GM12892 (cell line): ENCODE measurements around the gene SMYD1.

Experiments used
- DNase-seq: peaks from one replicate; pipeline ENCODE4 v3.0.0; 2011; ENCODE audit not compliant: insufficient read length
- FAIRE-seq: peaks from 2 replicates; lab custom pipeline; 2011; peaks lifted over from hg19 to GRCh38; lab: Jason Lieb, UNC
- POLR2A ChIP-seq: IDR thresholded peaks from 2 replicates; pipeline ENCODE4 v1.6.1; 2011; ENCODE audit warnings: low read depth, low read length, control low read depth
- POLR2AphosphoS5 ChIP-seq: IDR thresholded peaks from 2 replicates; pipeline ENCODE4 v1.6.1; 2011; ENCODE audit warnings: low read depth, low read length, control low read depth
- TAF1 ChIP-seq: IDR thresholded peaks from 2 replicates; pipeline ENCODE4 v1.6.1; 2011; ENCODE audit warnings: low read depth, mild to moderate bottlenecking, control low read depth, low read length, borderline replicate concordance

SMYD1 gene

DNA sequence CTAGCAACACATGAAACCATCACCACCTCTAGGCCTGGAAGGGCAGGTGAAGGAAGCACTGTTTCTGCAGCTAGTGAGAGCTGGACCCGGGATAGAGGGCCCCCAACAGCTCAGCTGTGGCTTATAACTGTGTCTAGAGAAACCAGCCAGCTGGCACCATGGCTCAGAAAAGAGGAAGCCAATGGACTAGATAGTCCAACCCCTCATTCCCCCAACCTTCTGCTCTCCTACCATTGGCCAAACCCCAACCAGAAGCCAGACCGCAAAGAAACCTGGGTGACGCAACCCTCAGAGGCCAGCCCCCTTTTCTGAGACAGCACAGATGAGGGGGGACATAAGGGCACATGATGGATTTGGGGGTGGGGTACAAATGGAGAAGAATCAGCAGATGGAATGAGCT lies 24.3 kb downstream of the SMYD1 start:
- TF ChIP-seq TAF1 (no peak), POLR2A (no peak), POLR2AphosphoS5 (no peak)
- no peak for DNase-seq
- no peak for FAIRE-seq

DNA sequence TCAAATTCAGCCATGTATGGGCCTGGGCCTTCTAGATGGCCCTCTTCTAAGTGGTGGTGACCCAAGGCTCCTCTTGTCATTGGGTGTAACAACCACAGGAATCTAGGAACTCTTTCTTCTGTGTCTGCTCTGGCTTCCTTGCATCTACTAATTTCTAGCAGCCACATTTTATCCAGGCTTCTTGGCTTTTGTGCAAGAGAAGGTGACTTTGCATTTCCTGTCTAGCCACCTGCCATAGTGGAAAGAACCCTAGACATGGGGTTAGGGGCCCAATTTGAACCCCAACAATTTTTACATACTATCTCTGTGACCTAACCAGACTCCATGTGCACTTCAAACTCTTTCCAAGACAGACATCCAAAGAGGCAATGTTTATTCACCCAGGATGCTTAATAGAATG lies 25.1 kb downstream of the SMYD1 start:
- TF ChIP-seq TAF1 (no peak), POLR2A (no peak), POLR2AphosphoS5 (no peak)
- FAIRE-seq (no peak), DNase-seq (no peak)

DNA sequence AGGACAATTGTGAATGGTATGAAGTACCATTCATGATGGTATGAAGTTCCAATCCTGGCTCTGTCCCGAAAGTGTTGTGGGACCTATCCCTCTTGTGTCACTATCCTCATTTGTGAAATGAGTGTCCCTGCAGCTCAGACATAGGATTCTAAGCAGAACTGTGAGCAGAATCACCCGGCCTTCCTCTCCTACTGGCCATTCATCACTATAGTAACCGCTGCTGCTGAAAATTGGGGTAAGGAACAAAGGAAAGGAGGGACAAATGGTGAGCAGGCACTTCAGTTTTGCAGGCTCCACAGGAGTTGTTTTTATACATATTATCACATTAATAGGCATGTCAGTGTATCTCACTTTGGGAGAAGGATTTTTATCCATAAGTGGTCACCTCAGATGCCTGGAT lies 27.4 kb downstream of the SMYD1 start:
- FAIRE-seq: no peak
- no peak for DNase-seq
- no peak for TF ChIP-seq TAF1
- TF ChIP-seq POLR2AphosphoS5: no peak
- no peak for TF ChIP-seq POLR2A

DNA sequence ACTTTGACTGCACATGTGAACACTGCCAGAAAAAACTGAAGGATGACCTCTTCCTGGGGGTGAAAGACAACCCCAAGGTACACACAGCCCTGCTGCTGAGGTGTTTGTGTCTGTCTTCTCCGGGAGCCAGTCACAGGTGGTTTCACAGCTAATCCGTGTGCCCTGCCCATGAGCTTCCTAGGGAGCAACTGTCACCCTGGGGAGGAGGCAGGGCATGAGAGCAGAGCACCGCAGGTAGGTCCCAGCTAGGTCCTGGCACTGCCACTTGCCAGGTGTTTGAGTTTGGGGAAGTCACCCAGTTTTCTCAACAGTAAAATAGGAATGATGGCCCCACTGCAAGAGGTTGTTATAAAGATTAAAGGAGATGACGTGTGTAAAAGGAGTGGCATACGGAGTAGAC lies 29.1 kb downstream of the SMYD1 start:
- TF ChIP-seq TAF1: no peak
- TF ChIP-seq POLR2AphosphoS5: no peak
- TF ChIP-seq POLR2A: no peak
- no peak for FAIRE-seq
- no peak for DNase-seq

DNA sequence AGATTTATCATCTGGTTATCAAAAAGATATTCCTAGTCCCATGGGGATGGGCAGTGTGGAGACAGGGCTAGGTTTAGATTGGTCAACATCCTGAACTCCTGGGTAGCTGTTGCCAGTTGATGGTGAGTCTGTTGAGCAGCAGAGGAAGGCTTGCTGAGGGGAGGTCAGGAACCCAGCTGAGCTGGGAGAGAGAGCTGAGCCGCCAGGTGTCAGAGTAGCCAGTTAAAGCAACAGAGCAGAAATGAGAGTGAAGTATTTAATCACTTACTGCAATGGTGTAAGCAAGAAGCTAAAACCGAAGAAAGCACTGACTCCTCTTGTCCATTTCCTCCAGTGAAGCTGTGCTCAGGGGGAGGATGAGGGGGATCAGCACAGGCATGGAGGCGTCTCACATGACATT lies 29.6 kb downstream of the SMYD1 start:
- no peak for FAIRE-seq
- TF ChIP-seq POLR2A: no peak
- no peak for DNase-seq

DNA sequence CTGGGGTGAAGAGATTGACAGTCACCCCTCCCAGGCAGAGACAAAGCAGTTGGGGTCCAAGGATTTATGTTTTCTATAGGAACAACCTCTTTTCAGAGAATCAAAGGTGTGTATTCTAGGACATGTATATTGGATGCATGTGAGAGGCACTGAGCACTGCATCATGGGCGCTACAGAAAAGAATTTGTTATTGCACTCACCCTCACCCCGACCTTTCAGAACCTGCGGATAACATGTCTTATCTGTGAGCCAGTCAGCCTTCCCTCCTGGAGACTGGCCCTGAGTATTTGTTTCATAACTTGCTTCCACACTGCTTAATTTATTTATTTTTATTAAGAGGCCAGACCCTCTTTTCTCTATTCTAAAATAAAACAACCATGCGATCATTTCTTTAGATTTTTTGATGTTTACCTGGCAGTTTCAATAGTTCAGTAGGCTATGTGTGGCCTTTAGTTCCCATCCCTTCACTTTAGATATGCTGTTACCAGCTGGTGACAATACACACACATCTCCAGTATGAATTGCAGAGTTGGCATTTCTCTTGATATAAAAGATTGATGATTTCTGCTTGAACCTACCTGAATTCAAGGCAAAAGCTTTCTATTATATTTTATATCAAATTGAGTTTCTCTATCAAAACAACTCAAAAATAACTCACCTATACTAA lies 30.4 kb downstream of the SMYD1 start:
- TF ChIP-seq POLR2AphosphoS5: no peak
- no peak for TF ChIP-seq TAF1
- TF ChIP-seq POLR2A: no peak
- FAIRE-seq (no peak), DNase-seq (no peak)

DNA sequence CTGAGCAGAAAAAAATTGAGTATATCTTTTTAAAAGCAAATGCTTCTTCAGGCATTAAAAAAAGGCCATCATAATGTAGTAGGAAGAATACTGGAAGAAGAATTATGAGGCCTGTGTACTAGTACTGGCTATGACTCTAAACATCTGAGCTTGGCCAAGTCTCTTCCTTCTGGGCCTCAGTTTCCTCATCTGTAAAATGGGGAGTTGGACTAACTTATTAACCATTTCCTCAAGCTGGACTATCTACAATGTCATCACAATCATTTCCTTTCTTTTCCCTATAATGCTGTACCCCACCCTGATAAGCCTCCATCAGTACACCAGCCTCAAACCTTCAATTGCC lies 30.9 kb downstream of the SMYD1 start:
- no peak for DNase-seq
- TF ChIP-seq POLR2AphosphoS5: no peak
- no peak for TF ChIP-seq TAF1
- no peak for TF ChIP-seq POLR2A
- FAIRE-seq: no peak

DNA sequence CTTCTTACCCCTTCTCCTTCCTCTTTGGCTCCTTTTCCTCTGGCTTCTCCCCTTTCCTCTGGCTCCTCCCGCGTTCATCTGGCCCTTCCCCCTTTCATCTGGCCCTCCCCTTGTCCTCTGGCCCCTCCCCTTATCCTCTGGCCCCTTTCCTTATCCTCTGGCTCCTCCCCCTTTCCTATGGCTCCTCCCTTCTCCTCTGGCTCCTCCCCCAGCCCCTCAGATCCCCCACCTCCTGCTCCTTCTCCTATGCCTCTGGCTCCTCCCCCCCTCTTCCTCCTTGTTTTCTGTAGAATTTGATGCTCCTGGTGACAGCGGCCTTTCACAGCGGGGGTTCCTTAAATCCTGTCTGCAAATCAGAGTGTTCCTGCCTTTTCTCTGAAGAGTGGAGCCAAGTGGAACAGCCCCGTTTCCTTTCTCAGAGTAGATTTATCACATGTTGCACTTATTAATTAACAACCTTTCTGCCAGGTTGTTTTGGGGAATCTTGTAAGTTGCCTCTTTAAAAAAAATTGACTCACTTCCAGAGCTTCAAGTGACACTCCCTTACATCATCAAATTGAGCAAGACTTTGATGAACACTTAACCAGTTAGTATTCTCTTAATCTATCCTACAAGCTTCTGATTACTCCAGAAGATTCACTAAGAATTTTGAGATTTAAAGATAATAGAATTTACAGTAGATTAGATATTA lies 32.3 kb downstream of the SMYD1 start:
- TF ChIP-seq TAF1: no peak
- no peak for TF ChIP-seq POLR2AphosphoS5
- TF ChIP-seq POLR2A: no peak
- FAIRE-seq (no peak), DNase-seq (no peak)

DNA sequence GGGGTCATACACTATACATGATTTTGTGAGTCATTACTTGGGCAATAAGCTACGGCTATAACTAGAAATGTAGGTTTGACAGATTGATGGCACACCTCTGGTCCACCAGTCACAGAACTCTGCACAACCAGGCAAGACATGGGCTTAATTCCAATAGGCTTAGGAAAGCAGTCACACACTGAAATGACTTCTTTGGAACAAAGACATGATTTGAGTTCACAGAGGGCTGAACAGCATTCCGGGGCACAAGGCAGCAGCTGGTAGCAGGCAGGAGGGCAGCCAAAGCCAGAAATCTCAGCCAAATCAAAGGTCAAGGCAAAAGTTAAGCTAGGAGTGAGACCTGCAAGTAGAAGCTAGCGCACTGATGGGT lies 32.8 kb downstream of the SMYD1 start:
- FAIRE-seq: no peak
- TF ChIP-seq POLR2AphosphoS5: no peak
- TF ChIP-seq TAF1: no peak
- TF ChIP-seq POLR2A: no peak
- DNase-seq: no peak

DNA sequence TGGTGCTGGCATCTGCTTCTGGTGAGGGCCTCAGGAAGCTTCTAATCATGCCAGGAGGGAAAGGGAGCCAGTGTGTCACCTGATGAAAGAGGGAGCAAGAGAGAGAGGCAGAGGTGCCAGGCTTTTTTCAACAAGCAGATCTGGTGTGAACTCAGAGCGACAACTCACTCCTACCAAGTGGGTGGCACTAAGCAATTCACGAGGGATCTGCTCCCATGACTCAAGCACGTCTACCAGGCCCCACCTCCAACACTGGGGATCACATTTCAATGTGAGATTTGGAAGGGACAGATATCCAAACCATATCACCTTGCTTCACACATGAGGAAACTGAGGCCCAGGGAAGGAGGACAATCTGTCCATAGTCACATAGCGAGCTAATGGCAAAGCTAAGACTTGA lies 41.2 kb downstream of the SMYD1 start:
- DNase-seq (no peak), FAIRE-seq (no peak)
- TF ChIP-seq POLR2A (no peak), TAF1 (no peak), POLR2AphosphoS5 (no peak)

DNA sequence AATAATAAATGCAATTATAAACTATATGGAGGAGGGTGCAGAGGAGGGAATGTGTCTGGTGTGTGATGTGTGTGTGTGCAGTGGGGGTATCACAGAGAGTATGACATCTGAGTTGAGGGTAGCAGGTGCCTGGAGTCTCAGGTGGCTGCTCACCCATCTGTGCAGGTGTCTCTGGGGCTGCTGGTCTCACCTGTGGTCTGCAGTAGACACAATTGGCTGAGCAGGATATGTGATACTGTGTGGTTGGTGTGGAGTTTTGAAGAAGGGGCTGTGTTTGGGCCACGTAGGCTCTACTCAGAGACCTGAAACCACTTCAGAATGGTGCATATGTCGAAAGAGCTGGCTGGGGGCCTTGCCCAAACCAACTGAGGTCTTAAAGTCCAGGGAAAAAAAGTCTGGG lies 43.2 kb downstream of the SMYD1 start:
- FAIRE-seq (no peak), DNase-seq (no peak)
- TF ChIP-seq POLR2AphosphoS5 (no peak), POLR2A (no peak), TAF1 (no peak)

DNA sequence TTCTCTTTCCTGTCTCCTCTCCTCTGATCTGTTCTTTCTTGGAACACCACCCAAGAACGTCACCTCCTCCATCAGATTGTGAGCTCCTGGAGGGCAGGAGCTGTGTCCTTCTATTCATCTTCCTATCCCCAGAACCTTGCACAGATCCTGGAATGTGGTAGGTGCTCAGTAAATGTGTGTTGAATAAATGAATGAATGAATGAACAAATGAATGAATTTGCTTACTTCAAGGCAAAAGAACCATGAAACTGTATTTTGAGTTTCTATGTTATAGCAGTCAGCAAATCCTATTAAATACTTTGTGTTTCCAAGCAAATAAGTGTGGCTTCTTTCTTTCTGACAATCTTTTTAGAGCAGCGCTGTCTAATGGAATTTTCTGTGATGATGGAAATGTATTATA lies 45.4 kb downstream of the SMYD1 start:
- TF ChIP-seq TAF1 (no peak), POLR2A (no peak), POLR2AphosphoS5 (no peak)
- DNase-seq: no peak
- FAIRE-seq: no peak

DNA sequence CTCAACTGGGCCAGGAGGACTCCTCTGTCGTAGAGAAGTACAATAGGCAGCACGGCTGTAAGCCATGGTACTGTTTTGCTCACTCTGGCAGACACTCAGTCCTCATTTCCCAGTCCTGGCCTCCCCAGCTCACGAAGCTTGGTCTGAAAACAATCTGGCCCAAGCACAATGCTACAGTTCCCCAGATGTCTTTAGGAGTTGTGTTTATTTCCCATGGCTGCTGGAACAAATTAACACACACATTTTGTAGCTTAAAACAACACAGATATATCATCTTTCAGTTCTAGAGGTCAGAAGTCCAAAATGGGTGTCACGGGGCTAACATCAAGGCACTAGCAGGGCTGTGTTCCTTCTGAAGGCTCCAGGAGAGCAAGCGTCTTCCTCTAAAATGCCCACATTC lies 47.3 kb downstream of the SMYD1 start:
- DNase-seq: no peak
- TF ChIP-seq TAF1 (no peak), POLR2A (no peak), POLR2AphosphoS5 (no peak)
- FAIRE-seq: no peak
